Activated CD4-positive, CD25-positive, alpha-beta regulatory T cell treated with anti-CD3 and anti-CD28 coated beads, Interleukin-2, amount 50 U/mL, for 72 hours (primary cell): ENCODE results near the gene MGST1.

Experiments
- DNase-seq: peaks from one replicate; pipeline ENCODE4 v3.0.0; 2021

MGST1 gene

GRCh38 chr12:16347391-16348298 lies at the start of gene MGST1:
MGST1 (plus strand) TSS chr12:16347645; CDS start chr12:16354253, 6,608 bp downstream.
- no peak for DNase-seq

GRCh38 chr12:16299403-16299802 lies 48.0 kb upstream of the MGST1 start:
- no peak for DNase-seq

GRCh38 chr12:16300122-16300521 lies 47.3 kb upstream of the MGST1 start:
- DNase-seq, result no peak

GRCh38 chr12:16300736-16301135 lies 46.7 kb upstream of the MGST1 start:
- DNase-seq, result no peak

- no peak for DNase-seq
Observed at GRCh38 chr12:16303939-16304338, 43.5 kb upstream of the MGST1 start.

- no peak for DNase-seq
Observed at GRCh38 chr12:16307856-16308475, 39.5 kb upstream of the MGST1 start.

- DNase-seq, result no peak
Observed at GRCh38 chr12:16310934-16311333, 36.5 kb upstream of the MGST1 start.

GRCh38 chr12:16323010-16323409 lies 24.4 kb upstream of the MGST1 start:
- DNase-seq, result no peak

- DNase-seq, result no peak
Observed at GRCh38 chr12:16323638-16324037, 23.8 kb upstream of the MGST1 start.

GRCh38 chr12:16324272-16324671 lies 23.2 kb upstream of the MGST1 start:
- no peak for DNase-seq

- DNase-seq, result no peak
Observed at GRCh38 chr12:16324772-16325171, 22.7 kb upstream of the MGST1 start.

- DNase-seq, result no peak
Observed at GRCh38 chr12:16325426-16325825, 22.0 kb upstream of the MGST1 start.

GRCh38 chr12:16327963-16328362 lies 19.5 kb upstream of the MGST1 start:
- DNase-seq, result no peak

GRCh38 chr12:16329594-16329993 lies 17.9 kb upstream of the MGST1 start:
- DNase-seq, result no peak

GRCh38 chr12:16330560-16330959 lies 16.9 kb upstream of the MGST1 start:
- DNase-seq, result no peak

GRCh38 chr12:16331998-16332397 lies 15.4 kb upstream of the MGST1 start:
- no peak for DNase-seq

- DNase-seq, result no peak
Observed at GRCh38 chr12:16335838-16336237, 11.6 kb upstream of the MGST1 start.

- no peak for DNase-seq
Observed at GRCh38 chr12:16344269-16344668, 3.2 kb upstream of the MGST1 start.

GRCh38 chr12:16345105-16345504 lies 2.3 kb upstream of the MGST1 start:
- no peak for DNase-seq

GRCh38 chr12:16346958-16347357 lies 487 bp upstream of the MGST1 start:
- DNase-seq, result no peak

GRCh38 chr12:16348435-16349130 lies 1.1 kb downstream of the MGST1 start:
- no peak for DNase-seq

- no peak for DNase-seq
Observed at GRCh38 chr12:16349131-16349460, 1.7 kb downstream of the MGST1 start.

GRCh38 chr12:16350682-16351081 lies 3.2 kb downstream of the MGST1 start:
- DNase-seq, result no peak

- DNase-seq, result no peak
Observed at GRCh38 chr12:16352481-16352880, 5.0 kb downstream of the MGST1 start.
